HG03432 (cell line): ENCODE measurements around the gene SH3PXD2A.
"Not testable (repeated sequence)": the region's sequence is repeated elsewhere in the genome, so short reads cannot be mapped to it uniquely, and the experiment has no call there.

ENCODE experiments used
- ATAC-seq: cut with Tn5 transposase; IDR thresholded peaks from one replicate; pipeline ENCODE4 v1.9.1; 2021; ENCODE audit warnings: mild to moderate bottlenecking, moderate library complexity; ENCODE audit not compliant: unreplicated experiment

The SH3PXD2A gene

GRCh38 chr10:103652599-103653281 is 202.6 kb downstream of the SH3PXD2A start:
- no peak for ATAC-seq

- no peak for ATAC-seq
Measured at GRCh38 chr10:103651783-103652476, 203.4 kb downstream of the SH3PXD2A start.

- ATAC-seq, result no peak
Measured at GRCh38 chr10:103651333-103651732, 204.0 kb downstream of the SH3PXD2A start.

GRCh38 chr10:103649654-103650423 is 205.5 kb downstream of the SH3PXD2A start:
- ATAC-seq, result no peak

DNA sequence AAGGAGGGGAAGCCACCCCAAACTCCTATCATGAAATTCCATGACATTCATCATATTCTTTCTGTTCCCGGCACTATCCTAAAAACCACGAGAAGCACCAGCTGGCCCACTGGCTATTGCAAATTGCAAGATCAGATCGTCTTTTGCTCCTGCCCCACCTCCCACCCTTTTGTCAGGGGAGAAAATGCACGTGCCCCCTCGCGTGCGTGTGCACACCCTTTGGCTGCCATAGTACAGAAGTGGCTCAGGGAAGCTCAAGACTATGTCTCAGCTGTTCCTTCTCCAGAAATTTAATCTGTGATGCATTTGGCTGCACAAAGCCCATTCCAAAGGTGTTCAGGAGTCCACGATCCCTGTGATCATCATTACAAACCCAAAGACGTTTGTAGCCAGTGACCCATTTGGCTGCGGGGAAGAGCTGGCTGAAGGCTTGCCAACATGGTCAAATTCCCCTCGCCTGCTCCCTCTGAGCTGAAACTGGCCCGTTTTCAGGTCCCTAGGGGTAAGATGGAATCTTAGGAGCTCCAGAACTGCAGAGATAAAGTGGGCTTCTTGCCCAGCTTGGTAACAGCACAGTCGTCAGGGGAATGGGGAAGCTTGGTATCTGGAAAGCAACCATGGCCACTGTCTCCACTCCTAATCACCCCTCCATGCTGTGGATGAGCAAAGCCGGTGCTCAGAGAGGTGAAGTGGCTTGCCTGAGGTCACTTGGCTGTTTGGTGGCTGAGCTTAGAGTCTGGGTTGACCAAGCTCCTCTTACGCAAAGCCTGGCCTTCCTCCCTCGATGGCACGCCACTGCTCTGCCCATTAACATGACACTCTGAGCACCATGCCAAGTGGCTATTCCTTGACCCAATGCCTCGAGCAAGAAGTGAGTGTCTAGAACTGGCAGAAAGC is 206.5 kb downstream of the SH3PXD2A start:
- ATAC-seq, result no peak

DNA sequence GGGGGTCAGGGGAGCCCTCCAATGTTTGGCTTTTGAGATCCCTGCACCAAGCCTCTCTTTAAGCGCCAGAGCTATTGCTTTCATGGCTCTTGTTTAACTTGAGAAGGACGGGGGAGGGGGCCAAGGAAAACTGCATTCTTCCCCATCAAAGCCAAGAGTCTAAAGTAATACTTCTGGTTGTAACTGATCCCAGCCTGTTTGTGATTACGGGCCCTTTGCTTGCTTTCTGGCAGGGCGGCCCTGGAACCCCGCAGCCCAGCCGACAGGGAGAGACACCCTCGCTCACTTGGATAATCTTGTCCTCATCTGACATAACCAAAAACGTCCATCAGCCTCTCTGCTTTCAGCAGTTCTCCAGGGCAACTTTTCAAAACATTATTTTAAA is 207.1 kb downstream of the SH3PXD2A start:
- no peak for ATAC-seq

DNA sequence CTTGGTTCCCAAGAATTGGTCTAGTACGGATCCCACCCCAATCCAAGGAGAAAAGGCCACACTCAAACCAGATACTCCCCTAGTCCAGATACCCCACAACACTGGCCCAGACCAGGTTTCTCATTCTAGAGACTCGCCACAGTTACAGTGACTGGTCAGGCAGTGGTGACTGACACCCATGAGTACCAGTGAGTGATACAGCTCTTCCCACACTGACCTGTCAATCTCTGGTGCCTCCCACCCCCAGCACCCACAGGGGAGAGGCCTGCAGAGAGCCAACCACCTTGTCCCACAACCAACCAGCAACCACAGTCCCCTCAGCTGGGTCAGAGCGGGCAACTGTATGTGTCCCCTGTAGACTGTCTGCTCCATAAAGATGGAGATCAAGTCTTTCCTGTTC is 209.1 kb downstream of the SH3PXD2A start:
- ATAC-seq, result no peak

- ATAC-seq, result no peak
Measured at GRCh38 chr10:103645141-103646054, 210.0 kb downstream of the SH3PXD2A start.

GRCh38 chr10:103643381-103643780 is 212.0 kb downstream of the SH3PXD2A start:
- ATAC-seq, result no peak

- ATAC-seq, result no peak
Measured at GRCh38 chr10:103641326-103641725, 214.1 kb downstream of the SH3PXD2A start.

GRCh38 chr10:103640436-103641181 is 214.8 kb downstream of the SH3PXD2A start:
- no peak for ATAC-seq

DNA sequence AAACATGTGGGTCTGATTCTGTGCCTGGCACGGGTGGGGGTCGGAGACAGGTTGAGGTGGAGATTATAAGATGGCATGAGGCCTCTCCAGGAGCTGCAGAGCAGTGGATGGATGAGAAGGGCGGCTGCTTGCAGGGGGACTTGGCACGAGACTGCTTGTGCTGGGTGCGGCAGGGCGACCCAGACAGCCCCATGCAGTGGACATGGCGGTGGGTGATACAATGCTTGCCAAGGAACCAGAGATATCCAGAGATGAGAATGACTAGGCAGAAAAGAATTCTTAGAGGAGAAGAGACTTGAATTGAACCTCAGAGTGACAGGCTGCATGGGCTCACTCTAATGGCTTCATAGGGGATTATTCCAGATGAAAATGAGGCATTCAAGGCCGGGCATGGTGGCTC is 216.4 kb downstream of the SH3PXD2A start:
- no peak for ATAC-seq

- no peak for ATAC-seq
Measured at GRCh38 chr10:103637927-103638557, 217.3 kb downstream of the SH3PXD2A start.

DNA sequence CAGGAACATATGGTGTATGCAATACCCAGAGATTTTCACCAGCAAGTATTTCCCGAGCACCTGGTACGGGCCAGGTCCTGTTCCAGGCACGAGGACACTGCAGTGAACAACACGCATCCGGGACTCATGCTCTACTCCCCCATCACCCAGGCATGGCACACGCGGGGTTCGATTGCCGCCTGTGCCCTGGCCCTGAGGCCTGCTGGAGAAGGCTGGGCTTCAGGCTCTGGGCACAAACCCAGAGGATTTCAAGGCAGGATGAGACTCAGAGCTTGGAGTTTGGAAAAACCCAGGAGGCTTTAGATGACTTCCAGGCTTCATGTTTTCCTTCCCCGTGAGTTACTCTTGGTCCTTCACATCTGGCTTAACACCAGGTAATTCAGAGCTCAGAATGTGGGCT is 218.4 kb downstream of the SH3PXD2A start:
- ATAC-seq, result no peak

GRCh38 chr10:103636492-103636891 is 218.9 kb downstream of the SH3PXD2A start:
- ATAC-seq, result no peak

GRCh38 chr10:103635580-103635979 is 219.8 kb downstream of the SH3PXD2A start:
- no peak for ATAC-seq

DNA sequence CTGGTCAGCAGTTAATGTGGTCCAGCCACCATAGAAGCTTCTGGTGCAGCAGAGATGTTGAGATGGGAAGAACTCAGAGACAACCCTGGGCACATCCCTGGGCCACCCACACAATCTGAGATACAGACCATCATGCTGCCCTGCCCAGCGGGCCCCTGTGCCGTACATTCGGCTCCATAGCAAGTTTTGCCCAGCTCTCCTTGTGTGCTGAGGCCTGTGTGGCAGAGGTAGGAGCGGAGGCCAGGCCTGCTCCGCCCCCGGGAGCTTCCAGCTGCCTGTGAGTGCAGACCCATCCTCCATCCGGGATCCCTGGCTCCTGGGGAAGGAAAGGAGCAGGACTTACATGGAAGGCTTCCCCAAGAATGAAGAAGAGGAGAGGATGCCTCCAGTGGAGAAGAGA is 221.5 kb downstream of the SH3PXD2A start:
- ATAC-seq, result no peak

GRCh38 chr10:103632871-103633270 is 222.5 kb downstream of the SH3PXD2A start:
- ATAC-seq, result not testable (repeated sequence)

GRCh38 chr10:103632247-103632642 is 223.1 kb downstream of the SH3PXD2A start:
- no peak for ATAC-seq
